Amniotic epithelial cell (primary cell): ENCODE measurements around the gene GRXCR2.
A peak's percentile ranks its signal among the peaks of the same experiment; 100 is the strongest.

ENCODE experiments used
- DNase-seq: peaks from one replicate; pipeline ENCODE4 v3.0.0-alpha.2; 2010; ENCODE audit warnings: low read depth

GRXCR2 gene

DNA sequence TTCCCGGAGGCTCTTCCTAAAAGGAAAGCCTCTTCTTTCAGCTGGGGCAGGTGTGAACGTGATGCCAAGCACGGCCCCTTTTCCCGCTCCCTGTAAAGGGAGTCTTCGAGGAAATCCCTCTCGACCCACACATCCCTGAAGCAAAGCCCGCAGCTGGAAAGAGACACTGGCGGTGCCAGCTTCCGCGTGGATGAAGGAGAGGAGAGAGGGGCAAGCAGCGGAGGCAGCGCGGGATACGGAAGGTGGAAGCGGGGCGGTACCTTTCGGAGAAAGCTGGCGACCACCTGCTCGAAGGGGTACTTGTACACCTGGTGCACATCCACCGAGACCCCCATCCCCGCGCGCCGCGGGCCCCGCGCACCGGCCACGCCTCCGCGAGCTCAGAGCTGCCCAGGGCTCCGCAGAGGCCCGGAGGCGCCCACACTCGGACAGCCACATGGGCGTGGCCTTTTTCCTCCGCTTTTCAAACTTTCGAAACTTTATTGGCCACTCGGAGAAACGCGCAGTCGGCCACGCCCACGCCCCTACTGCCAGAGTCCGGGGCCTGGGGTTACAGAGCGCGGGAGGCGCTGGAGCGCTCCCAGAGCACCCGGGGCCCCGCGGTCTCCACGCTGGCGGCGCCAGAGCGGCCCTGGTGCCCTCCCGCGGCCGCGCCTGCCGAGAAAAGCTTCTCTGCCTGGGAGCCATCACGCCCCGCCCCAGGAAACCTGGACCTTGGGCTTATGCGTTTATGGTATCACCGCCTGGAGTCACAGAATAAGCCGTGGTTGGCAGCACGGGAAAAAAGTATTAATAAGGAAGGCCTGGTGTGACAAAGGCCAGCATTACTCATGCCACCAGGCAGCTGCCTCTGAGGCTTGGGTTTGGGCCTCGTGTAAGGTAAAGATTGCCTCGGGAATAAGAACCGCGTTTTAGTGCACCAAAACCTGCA lies 37.6 kb downstream of the GRXCR2 start, which contains the start of gene PRELID2:
PRELID2 (minus strand) TSS at position 426 of the 931 bp plus-strand sequence; CDS start at position 335, 91 bp downstream.
- DNase-seq: peak; percentile 89

- no peak for DNase-seq
Measured at GRCh38 chr5:145834554-145834916, 38.3 kb downstream of the GRXCR2 start.

GRCh38 chr5:145833631-145834200 lies 39.1 kb downstream of the GRXCR2 start:
- no peak for DNase-seq

GRCh38 chr5:145830594-145830993 lies 42.2 kb downstream of the GRXCR2 start:
- DNase-seq: peak; percentile 28

GRCh38 chr5:145829708-145830361 lies 43.0 kb downstream of the GRXCR2 start:
- DNase-seq: no peak

GRCh38 chr5:145826895-145827674 lies 45.7 kb downstream of the GRXCR2 start:
- DNase-seq: no peak

DNA sequence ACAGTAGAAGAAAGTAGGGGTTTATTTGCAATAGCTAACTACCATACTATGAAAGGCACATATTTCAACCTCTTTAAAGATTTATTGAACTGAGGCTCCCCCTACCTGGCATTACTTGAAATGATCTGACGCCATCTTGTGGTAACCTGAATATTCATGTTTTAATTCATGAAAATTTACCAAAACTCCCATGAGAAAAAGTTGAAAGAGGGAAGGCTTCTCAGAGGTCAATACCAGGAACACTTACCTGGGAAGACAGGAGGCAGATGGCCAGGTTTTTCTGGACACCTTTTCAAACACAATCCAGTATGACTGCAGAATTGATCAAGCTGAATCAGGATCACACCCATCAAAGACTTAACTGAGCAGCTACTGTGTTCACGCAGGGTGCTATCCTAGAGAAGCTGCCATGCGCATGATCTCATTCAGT lies 47.0 kb downstream of the GRXCR2 start:
- peak; percentile 60 for DNase-seq

DNA sequence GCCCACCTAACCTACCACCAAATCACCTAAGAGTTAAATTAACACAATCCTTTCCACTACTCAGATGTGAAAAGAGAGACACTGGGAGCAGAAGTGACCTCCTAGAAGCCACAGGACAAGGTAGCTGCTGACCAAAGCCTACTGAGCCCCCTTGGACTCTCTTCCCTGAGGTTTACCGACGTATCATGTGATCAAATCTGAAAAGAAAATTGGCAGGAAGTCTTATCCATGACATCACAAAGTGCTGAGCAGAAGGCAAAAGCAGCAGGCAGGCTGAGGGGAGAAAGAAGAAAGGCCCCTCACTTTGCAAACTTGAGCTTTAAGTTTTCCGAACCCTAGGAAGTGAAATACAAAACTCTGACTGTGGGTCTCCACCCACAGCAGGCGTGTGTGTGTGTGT lies 48.8 kb downstream of the GRXCR2 start:
- no peak for DNase-seq

DNA sequence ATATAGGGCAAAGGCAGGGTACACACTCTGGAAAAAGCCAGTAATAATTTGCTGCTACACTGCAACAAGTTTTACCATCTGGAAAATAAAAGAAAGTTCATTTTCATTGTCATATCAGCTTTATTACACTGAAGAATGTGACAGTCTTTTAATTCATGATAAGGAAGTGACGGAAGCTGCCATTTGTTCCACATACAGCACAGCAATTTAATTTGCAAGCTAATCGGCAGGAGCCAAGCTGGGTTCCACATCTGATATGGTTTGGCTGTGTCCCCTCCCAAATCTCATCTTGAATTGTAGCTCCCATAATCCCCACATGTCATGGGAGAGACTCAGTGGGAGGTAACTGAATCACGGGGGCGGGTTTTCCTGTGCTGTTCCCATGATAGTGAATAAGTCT lies 54.2 kb downstream of the GRXCR2 start:
- no peak for DNase-seq

GRCh38 chr5:145812877-145813276 lies 59.9 kb downstream of the GRXCR2 start:
- no peak for DNase-seq

- peak; percentile 63 for DNase-seq
Measured at GRCh38 chr5:145811834-145812625, 60.8 kb downstream of the GRXCR2 start.
